ENCODE data around the gene WFDC13.
"Not testable (repeated sequence)": the region's sequence is repeated elsewhere in the genome, so short reads cannot be mapped to it uniquely, and the experiment has no call there.

WFDC13 gene

DNA sequence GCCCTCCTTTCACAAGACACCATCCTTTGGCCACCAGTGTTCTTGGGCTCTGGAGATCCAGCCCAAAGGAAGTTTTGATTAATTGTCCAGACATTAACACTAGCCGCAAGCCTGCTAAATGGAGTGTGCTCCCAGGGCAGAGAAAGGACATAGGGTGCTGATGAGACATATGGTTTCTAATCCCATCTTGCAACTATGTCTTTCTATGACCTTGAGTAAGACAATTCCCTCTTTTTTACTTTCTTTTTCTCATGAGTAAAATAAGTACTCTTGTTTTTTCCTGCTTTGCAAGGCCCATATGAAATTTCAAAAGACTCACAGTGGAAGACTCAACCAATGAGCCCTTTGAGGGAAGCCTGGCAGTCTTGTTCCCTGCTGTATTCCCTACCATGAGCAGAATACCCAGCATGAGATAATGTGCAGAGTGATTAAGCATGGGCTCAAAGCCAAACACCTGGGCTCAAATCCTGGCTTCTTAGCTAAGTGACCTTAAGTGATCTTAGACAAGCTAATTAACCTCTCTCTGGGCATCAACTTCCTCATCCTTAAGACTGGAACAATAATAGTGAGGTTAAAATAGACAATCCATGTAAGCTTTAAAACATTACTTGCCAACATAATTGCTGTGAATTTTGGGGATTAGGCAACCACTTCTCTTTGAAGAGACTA is 3.3 kb downstream of the WFDC13 start, which contains the start of gene WFDC10B:
Gene WFDC10B (minus strand): TSS at position 51 of the 669 bp plus-strand sequence. CDS start 19,027 bp downstream, outside the sequence.
- TF ChIP-seq POLR2AphosphoS5 (IDR thresholded peaks at IDR 0.05; ENCODE audit: borderline replicate concordance, low read depth, low read length) (no peak), EZH2 (IDR thresholded peaks at IDR 0.05) (no peak), FOXP2 (optimal IDR thresholded peaks at IDR 0.05; ENCODE audit: control extremely low read depth, extremely low read length, insufficient read depth) (no peak)

GRCh38 chr20:45716141-45716688 is 14.4 kb downstream of the WFDC13 start:
- not testable (repeated sequence) for H3K36me3 ChIP-seq (ENCODE audit: insufficient read depth, low read length); DNase-seq (ENCODE audit: low read depth, low spot score); H3K4me3 ChIP-seq; H3K9ac ChIP-seq (ENCODE audit: insufficient read length); H3K27ac ChIP-seq; H3K9me3 ChIP-seq (ENCODE audit: low read depth, low read length)

More for the DNA sequence above, 3.3 kb downstream of the WFDC13 start, which contains the start of gene WFDC10B:
- Histone ChIP-seq H3K27ac (no peak within 1 kb of the TSS), H3K4me3 (no peak within 1 kb of the TSS), H3K9ac (ENCODE audit: insufficient read length) (no peak within 1 kb of the TSS), H3K9me3 (ENCODE audit: low read depth, low read length) (no peaks in the 10 kb centered on the region), H3K36me3 (ENCODE audit: insufficient read depth, low read length) (no peaks in the 10 kb centered on the region)
- DNase-seq (ENCODE audit: low read depth, low spot score), result no peak

DNA sequence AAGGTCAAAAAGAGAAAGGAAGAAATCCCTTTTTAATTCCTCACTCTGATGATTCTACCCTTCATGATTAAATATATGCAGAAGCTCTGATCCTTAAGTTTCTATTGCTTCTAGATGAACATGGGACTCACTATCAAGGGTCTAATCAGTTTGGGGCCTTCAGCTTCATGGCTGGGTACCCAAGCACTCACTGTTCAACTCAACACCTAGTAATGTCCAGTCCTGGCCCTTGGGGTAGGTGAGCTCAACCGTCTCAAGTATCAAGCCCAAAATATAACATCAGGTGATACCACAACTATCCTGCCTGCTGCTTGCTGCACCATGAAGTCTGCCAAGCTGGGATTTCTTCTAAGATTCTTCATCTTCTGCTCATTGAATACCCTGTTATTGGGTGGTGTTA is 20.2 kb downstream of the WFDC13 start, which contains the start of gene SPINT4:
Gene SPINT4 (plus strand): TSS at position 301 of the 400 bp plus-strand sequence. CDS start 21 bp downstream, at position 322.
- no peak within 1 kb of the TSS for H3K27ac ChIP-seq
- no peaks in the 10 kb centered on the region for H3K36me3 ChIP-seq (ENCODE audit: insufficient read depth, low read length)
- TF ChIP-seq FOXP2 (optimal IDR thresholded peaks at IDR 0.05; ENCODE audit: control extremely low read depth, extremely low read length, insufficient read depth) (no peak), EZH2 (IDR thresholded peaks at IDR 0.05) (no peak), POLR2AphosphoS5 (IDR thresholded peaks at IDR 0.05; ENCODE audit: borderline replicate concordance, low read depth, low read length) (no peak)
- DNase-seq (ENCODE audit: low read depth, low spot score), result no peak
- H3K9me3 ChIP-seq (ENCODE audit: low read depth, low read length), result no peaks in the 10 kb centered on the region
- no peak within 1 kb of the TSS for H3K4me3 ChIP-seq
- no peak within 1 kb of the TSS for H3K9ac ChIP-seq (ENCODE audit: insufficient read length)

GRCh38 chr20:45725134-45725533 is 23.3 kb downstream of the WFDC13 start:
- Histone ChIP-seq H3K27ac (no peak overlapping the region), H3K9me3 (ENCODE audit: low read depth, low read length) (no peaks in the 10 kb centered on the region), H3K36me3 (ENCODE audit: insufficient read depth, low read length) (no peaks in the 10 kb centered on the region), H3K4me3 (no peak overlapping the region), H3K9ac (ENCODE audit: insufficient read length) (no peak overlapping the region)
- no peak for TF ChIP-seq POLR2AphosphoS5 (IDR thresholded peaks at IDR 0.05; ENCODE audit: borderline replicate concordance, low read depth, low read length)
- TF ChIP-seq FOXP2 (optimal IDR thresholded peaks at IDR 0.05; ENCODE audit: control extremely low read depth, extremely low read length, insufficient read depth), result no peak
- no peak for TF ChIP-seq EZH2 (IDR thresholded peaks at IDR 0.05)
- no peak for DNase-seq (ENCODE audit: low read depth, low spot score)

GRCh38 chr20:45727044-45727443 is 25.2 kb downstream of the WFDC13 start:
- no peak for TF ChIP-seq EZH2 (IDR thresholded peaks at IDR 0.05)
- no peak for TF ChIP-seq POLR2AphosphoS5 (IDR thresholded peaks at IDR 0.05; ENCODE audit: borderline replicate concordance, low read depth, low read length)
- no peak for TF ChIP-seq FOXP2 (optimal IDR thresholded peaks at IDR 0.05; ENCODE audit: control extremely low read depth, extremely low read length, insufficient read depth)
- Histone ChIP-seq H3K4me3 (no peak overlapping the region), H3K9me3 (ENCODE audit: low read depth, low read length) (no peaks in the 10 kb centered on the region), H3K36me3 (ENCODE audit: insufficient read depth, low read length) (no peaks in the 10 kb centered on the region), H3K9ac (ENCODE audit: insufficient read length) (no peak overlapping the region), H3K27ac (no peak overlapping the region)
- no peak for DNase-seq (ENCODE audit: low read depth, low spot score)

GRCh38 chr20:45732199-45732598 is 30.4 kb downstream of the WFDC13 start:
- no peak overlapping the region for H3K4me3 ChIP-seq
- DNase-seq (ENCODE audit: low read depth, low spot score), result no peak
- no peak overlapping the region for H3K9ac ChIP-seq (ENCODE audit: insufficient read length)
- H3K27ac ChIP-seq, result no peak overlapping the region
- H3K36me3 ChIP-seq (ENCODE audit: insufficient read depth, low read length), result no peaks in the 10 kb centered on the region
- TF ChIP-seq FOXP2 (optimal IDR thresholded peaks at IDR 0.05; ENCODE audit: control extremely low read depth, extremely low read length, insufficient read depth) (no peak), POLR2AphosphoS5 (IDR thresholded peaks at IDR 0.05; ENCODE audit: borderline replicate concordance, low read depth, low read length) (no peak)
- no peaks in the 10 kb centered on the region for H3K9me3 ChIP-seq (ENCODE audit: low read depth, low read length)

- no peak overlapping the region for H3K9ac ChIP-seq (ENCODE audit: insufficient read length)
- no peaks in the 10 kb centered on the region for H3K36me3 ChIP-seq (ENCODE audit: insufficient read depth, low read length)
- TF ChIP-seq POLR2AphosphoS5 (IDR thresholded peaks at IDR 0.05; ENCODE audit: borderline replicate concordance, low read depth, low read length) (no peak), FOXP2 (optimal IDR thresholded peaks at IDR 0.05; ENCODE audit: control extremely low read depth, extremely low read length, insufficient read depth) (no peak), EZH2 (IDR thresholded peaks at IDR 0.05) (no peak)
- H3K27ac ChIP-seq, result no peak overlapping the region
- H3K4me3 ChIP-seq, result no peak overlapping the region
- no peaks in the 10 kb centered on the region for H3K9me3 ChIP-seq (ENCODE audit: low read depth, low read length)
- no peak for DNase-seq (ENCODE audit: low read depth, low spot score)
Observed at GRCh38 chr20:45735552-45735951, 33.7 kb downstream of the WFDC13 start.

- no peak for TF ChIP-seq FOXP2 (optimal IDR thresholded peaks at IDR 0.05; ENCODE audit: control extremely low read depth, extremely low read length, insufficient read depth)
- no peak for TF ChIP-seq POLR2AphosphoS5 (IDR thresholded peaks at IDR 0.05; ENCODE audit: borderline replicate concordance, low read depth, low read length)
- TF ChIP-seq EZH2 (IDR thresholded peaks at IDR 0.05), result no peak
- Histone ChIP-seq H3K9ac (ENCODE audit: insufficient read length) (no peak overlapping the region), H3K36me3 (ENCODE audit: insufficient read depth, low read length) (no peaks in the 10 kb centered on the region), H3K27ac (no peak overlapping the region), H3K9me3 (ENCODE audit: low read depth, low read length) (no peaks in the 10 kb centered on the region), H3K4me3 (no peak overlapping the region)
- no peak for DNase-seq (ENCODE audit: low read depth, low spot score)
Observed at GRCh38 chr20:45735988-45736387, 34.1 kb downstream of the WFDC13 start.

All from SK-N-MC (cell line).